ENCODE measurements around the gene CDC6. TPM values are rescaled to one million over a fixed set of nuclear protein-coding genes. Genes with fewer than 3 reads are reported as not detected.

CDC6 gene
- total and polyA plus RNA-seq, 3 donors from 2014 or later, result 12.4 to 22.8 (median 14.7) TPM

DNA sequence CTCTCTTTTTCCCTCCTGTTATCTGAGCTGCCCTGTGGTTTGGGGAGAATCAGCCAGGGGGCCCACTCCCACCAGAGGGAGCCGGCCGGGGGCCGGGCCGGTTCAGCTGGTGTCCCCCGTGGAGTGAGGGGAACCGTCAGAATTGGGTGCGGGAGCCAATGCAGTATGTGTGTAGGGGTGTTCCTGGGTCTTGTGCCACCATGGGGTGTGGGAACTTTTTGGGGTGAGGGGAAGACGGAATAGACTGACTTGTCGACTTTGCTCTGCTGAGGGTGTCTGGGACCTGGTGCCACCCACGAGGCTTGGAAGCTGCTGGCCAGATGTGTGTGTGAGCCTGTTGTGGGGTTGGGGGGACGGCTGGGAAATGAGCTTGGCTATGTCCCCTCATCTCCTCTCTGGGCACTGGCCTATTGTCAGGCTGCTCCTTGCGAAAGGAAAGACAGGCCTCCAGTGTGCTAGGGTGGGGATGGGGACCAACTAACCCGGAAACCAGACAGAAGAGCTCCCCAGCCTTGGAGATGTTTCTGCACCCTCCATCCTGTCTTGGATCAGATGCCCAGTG is 31.2 kb downstream of the CDC6 start:
- TF ChIP-seq, protein P1, sequence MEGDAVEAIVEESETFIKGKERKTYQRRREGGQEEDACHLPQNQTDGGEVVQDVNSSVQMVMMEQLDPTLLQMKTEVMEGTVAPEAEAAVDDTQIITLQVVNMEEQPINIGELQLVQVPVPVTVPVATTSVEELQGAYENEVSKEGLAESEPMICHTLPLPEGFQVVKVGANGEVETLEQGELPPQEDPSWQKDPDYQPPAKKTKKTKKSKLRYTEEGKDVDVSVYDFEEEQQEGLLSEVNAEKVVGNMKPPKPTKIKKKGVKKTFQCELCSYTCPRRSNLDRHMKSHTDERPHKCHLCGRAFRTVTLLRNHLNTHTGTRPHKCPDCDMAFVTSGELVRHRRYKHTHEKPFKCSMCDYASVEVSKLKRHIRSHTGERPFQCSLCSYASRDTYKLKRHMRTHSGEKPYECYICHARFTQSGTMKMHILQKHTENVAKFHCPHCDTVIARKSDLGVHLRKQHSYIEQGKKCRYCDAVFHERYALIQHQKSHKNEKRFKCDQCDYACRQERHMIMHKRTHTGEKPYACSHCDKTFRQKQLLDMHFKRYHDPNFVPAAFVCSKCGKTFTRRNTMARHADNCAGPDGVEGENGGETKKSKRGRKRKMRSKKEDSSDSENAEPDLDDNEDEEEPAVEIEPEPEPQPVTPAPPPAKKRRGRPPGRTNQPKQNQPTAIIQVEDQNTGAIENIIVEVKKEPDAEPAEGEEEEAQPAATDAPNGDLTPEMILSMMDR (IDR thresholded peaks at IDR 0.05), result no peak
- TF ChIP-seq POLR2A (IDR thresholded peaks at IDR 0.05), result no peak
- Histone ChIP-seq H3K27ac (peak overlapping the region; percentile 95 to 96), H3K9me3 (no peaks in the 10 kb centered on the region), H3K4me1 (peaks cover 70% of the 10 kb centered on the region), H3K27me3 (no peaks in the 10 kb centered on the region), H3K4me3 (peak overlapping the region; percentile 98 to 100), H3K36me3 (ENCODE audit: low read depth, missing control alignments) (no peaks in the 10 kb centered on the region)
- DNase-seq, result no peak
- 0 to 3% methylated on average over 11 to 12 of the region's 13 CpGs for WGBS, 2 donors
- intact Hi-C loops (cut with DNase I; ENCODE audit: low total_unique reads), result no loop called here

DNA sequence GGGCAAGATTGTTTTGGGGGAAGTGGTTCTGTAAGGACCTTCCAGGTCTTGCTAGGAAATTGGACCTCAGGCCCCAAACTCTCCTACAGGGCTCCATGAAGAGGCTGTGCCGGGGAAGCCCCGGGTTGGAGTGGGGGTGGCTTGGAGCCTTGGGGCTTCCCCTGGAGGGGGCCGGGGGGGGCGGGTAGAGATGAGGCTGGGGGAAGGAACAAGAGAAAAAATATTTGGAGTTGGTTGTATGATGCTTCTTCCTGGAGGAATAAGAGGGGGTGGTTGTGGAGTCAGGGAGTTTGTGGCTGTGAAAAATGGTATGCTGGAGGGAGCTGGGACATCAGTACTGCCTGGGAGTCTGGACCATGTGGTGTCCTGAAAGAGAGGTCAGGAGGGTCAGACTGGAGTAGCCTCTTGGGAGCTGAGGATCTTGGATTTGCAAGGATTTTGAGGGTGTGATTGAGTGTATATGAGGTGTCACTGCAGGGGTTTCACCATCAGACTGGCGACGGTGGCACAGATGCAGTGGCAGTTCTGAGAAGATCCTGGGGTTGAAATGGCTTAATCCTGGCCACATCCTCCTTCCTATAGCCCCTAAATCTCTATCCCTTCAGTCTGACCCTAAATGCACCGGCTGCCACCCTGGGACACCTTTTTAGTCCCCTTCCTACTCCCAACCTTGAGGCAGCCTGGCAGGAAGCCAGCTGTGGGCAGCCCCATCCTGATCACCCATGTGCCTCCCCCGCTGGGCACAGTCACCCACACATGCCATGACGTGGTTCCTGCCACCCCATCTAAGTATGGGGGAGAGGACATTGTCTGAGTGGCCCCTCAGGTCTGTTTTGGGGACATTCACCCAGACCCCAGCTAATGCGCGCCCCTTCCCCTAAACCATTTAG is 32.2 kb downstream of the CDC6 start:
- no peaks in the 10 kb centered on the region for H3K27me3 ChIP-seq
- H3K9me3 ChIP-seq, result no peaks in the 10 kb centered on the region
- intact Hi-C loops (cut with DNase I; ENCODE audit: low total_unique reads), result no loop called here
- H3K4me1 ChIP-seq, result peaks cover 79% of the 10 kb centered on the region
- DNase-seq, result peak; percentile 61
- WGBS, 2 donors, result 33 to 45% methylated on average over 10 to 11 of the region's 11 CpGs
- peak overlapping the region; percentile 80 to 96 for H3K27ac ChIP-seq
- H3K4me3 ChIP-seq, result peak overlapping the region in 1 of 2 donors; percentile 100
- H3K36me3 ChIP-seq (ENCODE audit: low read depth, missing control alignments), result no peaks in the 10 kb centered on the region
- no peak for TF ChIP-seq POLR2A (IDR thresholded peaks at IDR 0.05)
- TF ChIP-seq, protein P1 (IDR thresholded peaks at IDR 0.05), result no peak

DNA sequence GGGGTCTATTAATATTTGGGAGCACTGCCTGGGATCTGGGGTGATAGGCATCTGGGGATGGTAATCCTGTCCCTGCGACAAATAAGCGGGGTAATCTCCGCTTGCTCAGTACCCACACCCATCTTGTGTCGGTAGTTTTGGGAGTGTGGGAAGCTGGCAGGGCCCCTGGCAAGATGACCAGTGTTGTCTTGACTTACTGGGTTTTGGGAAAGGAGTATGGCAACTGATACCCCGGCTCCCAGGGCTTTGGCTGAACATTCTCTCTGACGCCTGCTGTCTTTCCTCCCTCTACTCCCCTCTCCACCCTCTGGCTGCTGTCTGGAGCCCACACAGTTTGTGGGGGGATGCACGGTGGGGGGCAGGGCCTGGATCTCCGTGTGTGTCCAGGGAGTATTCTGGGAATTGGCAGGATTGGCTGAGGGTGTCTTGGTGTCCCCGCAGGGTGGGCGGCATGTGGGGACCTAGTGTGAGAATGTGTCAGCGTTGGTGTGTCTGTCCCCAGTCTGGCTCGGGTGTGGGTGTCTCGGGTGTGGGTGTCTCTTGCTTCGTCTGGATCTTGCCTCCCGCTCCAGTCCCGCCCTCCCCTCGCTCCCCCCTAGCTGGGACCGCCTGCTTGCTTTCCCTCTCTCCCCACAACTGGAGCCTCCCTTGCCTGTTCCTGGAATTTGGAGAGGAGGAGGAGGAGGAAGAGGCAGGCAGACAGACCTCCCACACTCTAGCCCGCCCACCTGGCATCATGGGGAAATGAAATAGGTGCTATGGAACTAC is 33.3 kb downstream of the CDC6 start:
- 29 to 34% methylated on average over 16 to 19 of the region's 19 CpGs for WGBS, 2 donors
- no peaks in the 10 kb centered on the region for H3K27me3 ChIP-seq
- no peaks in the 10 kb centered on the region for H3K9me3 ChIP-seq
- intact Hi-C loops (cut with DNase I; ENCODE audit: low total_unique reads), result no loop called here
- peak overlapping the region in 1 of 2 donors; percentile 10 for H3K4me3 ChIP-seq
- peak overlapping the region; percentile 80 to 83 for H3K27ac ChIP-seq
- H3K4me1 ChIP-seq, result peaks cover 87% of the 10 kb centered on the region
- no peaks in the 10 kb centered on the region for H3K36me3 ChIP-seq (ENCODE audit: low read depth, missing control alignments)
- no peak for TF ChIP-seq POLR2A (IDR thresholded peaks at IDR 0.05)
- TF ChIP-seq, protein P1 (IDR thresholded peaks at IDR 0.05), result no peak
- peak; percentile 88 for DNase-seq

DNA sequence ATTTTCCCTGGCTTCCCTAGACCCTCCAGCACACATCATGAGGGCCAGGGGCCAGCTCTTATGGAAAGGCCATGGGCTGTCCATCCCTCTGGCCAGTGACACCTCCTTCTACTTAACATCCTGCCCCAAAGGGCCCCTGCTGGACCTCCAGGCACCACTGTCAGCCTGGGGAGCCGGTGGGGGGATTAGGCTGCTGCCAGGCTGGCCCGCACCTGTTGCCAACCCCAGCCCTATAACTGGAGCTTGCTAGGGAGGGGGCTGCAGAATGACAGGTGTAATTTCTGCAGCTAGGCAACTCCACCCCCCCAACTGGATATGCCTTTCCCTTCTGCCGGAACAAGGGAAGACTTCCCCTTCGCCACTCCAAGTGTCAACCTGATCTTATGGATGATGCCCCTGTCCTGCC is 33.8 kb downstream of the CDC6 start:
- H3K9me3 ChIP-seq, result no peaks in the 10 kb centered on the region
- H3K36me3 ChIP-seq (ENCODE audit: low read depth, missing control alignments), result no peaks in the 10 kb centered on the region
- intact Hi-C loops (cut with DNase I; ENCODE audit: low total_unique reads), result no loop called here
- TF ChIP-seq POLR2A (IDR thresholded peaks at IDR 0.05), result no peak
- TF ChIP-seq, protein P1 (IDR thresholded peaks at IDR 0.05), result no peak
- H3K4me3 ChIP-seq, result peak overlapping the region in 1 of 2 donors; percentile 10
- peak overlapping the region; percentile 80 to 83 for H3K27ac ChIP-seq
- WGBS, 2 donors, result 26 to 40% methylated on average over 1 to 4 of the region's 4 CpGs
- DNase-seq, result no peak
- peaks cover 87% of the 10 kb centered on the region for H3K4me1 ChIP-seq
- H3K27me3 ChIP-seq, result no peaks in the 10 kb centered on the region
